Activated CD8-positive, alpha-beta T cell treated with anti-CD3 and anti-CD28 coated beads for 36 hours (primary cell): ENCODE data around the gene OR7A17. TPM values are rescaled to one million over a fixed set of nuclear protein-coding genes. Genes with fewer than 3 reads are reported as not detected.

Experiments
- ATAC-seq: fragments of 200-7000 bp; cut with Tn5 transposase; one replicate; pipeline ENCODE4 v1.10.0; 2021; ENCODE audit warnings: mild to moderate bottlenecking, moderate library complexity
- CTCF ChIA-PET: fragments of 350-600 bp; sonication (Branson Sonifier 250); formaldehyde crosslinking; loops from one replicate; lab custom pipeline; 2021; ENCODE audit warnings: antibody characterized with exemption; lab: Charles Lee
- POLR2A ChIA-PET: fragments of 350-600 bp; sonication (Branson Sonifier 250); formaldehyde crosslinking; loops from one replicate; lab custom pipeline; 2021; ENCODE audit warnings: antibody characterized with exemption; lab: Charles Lee
- DNase-seq: peaks from one replicate; pipeline ENCODE4 v3.0.0-alpha.2; 2020
- H3K27ac Mint-ChIP-seq: one replicate; pipeline ENCODE4 v1.8.0; 2021; ENCODE audit warnings: mild to moderate bottlenecking, mixed read lengths
- H3K27me3 Mint-ChIP-seq: one replicate; pipeline ENCODE4 v1.8.0; 2021; ENCODE audit warnings: mixed read lengths
- H3K36me3 Mint-ChIP-seq: one replicate; pipeline ENCODE4 v1.8.0; 2021; ENCODE audit warnings: low read depth, mixed read lengths
- H3K4me1 Mint-ChIP-seq: one replicate; pipeline ENCODE4 v1.8.0; 2021; ENCODE audit warnings: low read depth, mixed read lengths
- H3K4me3 Mint-ChIP-seq: one replicate; pipeline ENCODE4 v1.8.0; 2021; ENCODE audit warnings: mild to moderate bottlenecking, moderate library complexity, mixed read lengths
- H3K9me3 Mint-ChIP-seq: one replicate; pipeline ENCODE4 v1.8.0; 2021; ENCODE audit warnings: mixed read lengths
- CTCF ChIP-seq: fragments of 200-600 bp; IDR thresholded peaks from one replicate; pipeline ENCODE4 v1.8.0; 2022; ENCODE audit warnings: antibody characterized with exemption, mild to moderate bottlenecking
- intact Hi-C: fragments of 100-400 bp; cut with micrococcal nuclease; formaldehyde crosslinking; loops from one replicate; pipeline ENCODE4 v1.10.0; 2022
- total RNA-seq, 2 experiments: library from RNA; stranded (reverse); gene quantifications; one replicate each; pipeline ENCODE4 v1.2.3, GENCODE V29; 2021

OR7A17 gene
- total RNA-seq, 2 experiments from 2014 or later, result not detected

- H3K36me3 Mint-ChIP-seq, result no peaks in the 10 kb centered on the region
- H3K27ac Mint-ChIP-seq, result no peak overlapping the region
- ChIA-PET POLR2A (no interaction called here), CTCF (no interaction called here)
- peaks cover 9% of the 10 kb centered on the region for H3K27me3 Mint-ChIP-seq
- H3K4me3 Mint-ChIP-seq, result no peak overlapping the region
- intact Hi-C loops, result no loop called here
- DNase-seq, result no peak
- no peaks in the 10 kb centered on the region for H3K9me3 Mint-ChIP-seq
- no peak for ATAC-seq
- no peaks in the 10 kb centered on the region for H3K4me1 Mint-ChIP-seq
- TF ChIP-seq CTCF, result no peak
Observed at GRCh38 chr19:14837391-14837790, 48.5 kb downstream of the OR7A17 start.

GRCh38 chr19:14835011-14835410 is 50.9 kb downstream of the OR7A17 start, which contains the start of the genes OR7A5 and OR7C1:
Gene OR7A5 (minus strand): TSS chr19:14835185. CDS start chr19:14828241, 6,944 bp downstream.
Gene OR7C1 (minus strand): TSS chr19:14835185. CDS start chr19:14800136, 35,049 bp downstream.
- peaks cover 5% of the 10 kb centered on the region for H3K27me3 Mint-ChIP-seq
- H3K9me3 Mint-ChIP-seq, result no peaks in the 10 kb centered on the region
- POLR2A ChIA-PET, result no interaction called here
- no peak for TF ChIP-seq CTCF
- DNase-seq (no peak), ATAC-seq (no peak)
- H3K4me3 Mint-ChIP-seq, result no peak within 1 kb of the TSS
- CTCF ChIA-PET, result no interaction called here
- H3K4me1 Mint-ChIP-seq, result no peaks in the 10 kb centered on the region
- H3K36me3 Mint-ChIP-seq, result no peaks in the 10 kb centered on the region
- H3K27ac Mint-ChIP-seq, result no peak within 1 kb of the TSS
- intact Hi-C loops, result no loop called here

- ATAC-seq (no peak), DNase-seq (no peak)
- TF ChIP-seq CTCF, result no peak
- ChIA-PET CTCF (no interaction called here), POLR2A (no interaction called here)
- H3K4me1 Mint-ChIP-seq, result no peaks in the 10 kb centered on the region
- no peaks in the 10 kb centered on the region for H3K36me3 Mint-ChIP-seq
- no peak overlapping the region for H3K4me3 Mint-ChIP-seq
- H3K9me3 Mint-ChIP-seq, result no peaks in the 10 kb centered on the region
- no peak overlapping the region for H3K27ac Mint-ChIP-seq
- H3K27me3 Mint-ChIP-seq, result peaks cover 21% of the 10 kb centered on the region
- intact Hi-C loops, result no loop called here
Observed at GRCh38 chr19:14830702-14831101, 55.2 kb downstream of the OR7A17 start.

Other genes starting within 250 kb of the OR7A17 start
- gene ADGRE3, start 211.3 kb downstream of the OR7A17 start, total RNA-seq, result not detected
- 10 to 100 TPM; 12.2 to 14.0 TPM for gene ZNF333, start 196.1 kb downstream of the OR7A17 start, total RNA-seq
- under 1 TPM; 0.43 to 0.83 TPM for gene ADGRE2, start 107.6 kb downstream of the OR7A17 start, total RNA-seq
- not detected for gene OR7A5, start 50.9 kb downstream of the OR7A17 start, total RNA-seq
- not detected for gene OR7C1, start 50.9 kb downstream of the OR7A17 start, total RNA-seq
- not detected for gene OR7A10, start 37.2 kb downstream of the OR7A17 start, total RNA-seq
- gene OR7C2, start 55.4 kb upstream of the OR7A17 start, total RNA-seq, result not detected
- gene SLC1A6, start 93.7 kb upstream of the OR7A17 start, total RNA-seq, result not detected
- not detected for gene CASP14, start 163.3 kb upstream of the OR7A17 start, total RNA-seq
- not detected for gene OR1I1, start 196.1 kb upstream of the OR7A17 start, total RNA-seq
- 1 to 10 TPM; 1.1 to 1.8 TPM for gene SYDE1, start 221.3 kb upstream of the OR7A17 start, total RNA-seq